Astrocyte (in vitro differentiated cells and primary cell): Measurements from ENCODE around the gene IPO13.

Experiments
- CTCF ChIP-seq: IDR thresholded peaks from 2 replicates; pipeline ENCODE4 v1.5.1; 2011; ENCODE audit warnings: low read depth, mild to moderate bottlenecking, inconsistent platforms, low read length, moderate library complexity; ENCODE audit not compliant: insufficient read depth
- EZH2 ChIP-seq: IDR thresholded peaks from 2 replicates; pipeline ENCODE4 v1.6.1; 2012; ENCODE audit warnings: mild to moderate bottlenecking, low read length, inconsistent platforms; ENCODE audit not compliant: insufficient read depth

GRCh38 chr1:43980255-43981134 is 33.7 kb downstream of the IPO13 start:
- no peak for TF ChIP-seq CTCF
- no peak for TF ChIP-seq EZH2
